ENCODE results near the gene TMCC2.

DNA sequence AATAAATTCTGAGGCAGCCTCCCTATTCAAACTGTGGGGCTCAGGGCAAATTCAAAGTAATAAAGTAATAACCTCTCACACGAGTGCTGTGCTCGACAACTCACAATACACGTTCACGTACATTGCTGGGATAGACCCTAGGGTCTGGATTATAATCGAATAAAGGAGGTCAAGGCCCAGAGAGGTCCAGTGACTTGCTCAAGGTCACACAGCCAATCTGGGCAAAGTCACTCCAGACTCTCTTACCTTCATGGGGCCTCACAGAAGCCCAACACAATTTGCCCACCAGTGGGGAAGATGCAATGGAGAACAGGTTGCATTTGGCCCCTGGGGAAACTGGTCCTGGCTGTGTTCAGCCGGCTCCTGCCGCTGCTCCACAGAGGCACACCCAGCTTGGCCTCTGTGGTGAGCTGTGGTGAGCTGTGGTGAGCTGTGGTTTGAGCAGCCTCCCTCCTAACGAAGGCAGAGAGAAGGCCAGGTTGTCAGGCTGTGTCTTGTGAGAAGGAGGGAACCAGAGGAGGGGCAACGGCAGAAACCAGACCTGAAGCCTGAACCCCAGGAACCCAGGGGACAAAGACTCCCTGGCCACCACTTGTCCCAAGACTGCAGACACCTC, 58.7 kb downstream of the TMCC2 start:
- TF ChIP-seq, protein P1, sequence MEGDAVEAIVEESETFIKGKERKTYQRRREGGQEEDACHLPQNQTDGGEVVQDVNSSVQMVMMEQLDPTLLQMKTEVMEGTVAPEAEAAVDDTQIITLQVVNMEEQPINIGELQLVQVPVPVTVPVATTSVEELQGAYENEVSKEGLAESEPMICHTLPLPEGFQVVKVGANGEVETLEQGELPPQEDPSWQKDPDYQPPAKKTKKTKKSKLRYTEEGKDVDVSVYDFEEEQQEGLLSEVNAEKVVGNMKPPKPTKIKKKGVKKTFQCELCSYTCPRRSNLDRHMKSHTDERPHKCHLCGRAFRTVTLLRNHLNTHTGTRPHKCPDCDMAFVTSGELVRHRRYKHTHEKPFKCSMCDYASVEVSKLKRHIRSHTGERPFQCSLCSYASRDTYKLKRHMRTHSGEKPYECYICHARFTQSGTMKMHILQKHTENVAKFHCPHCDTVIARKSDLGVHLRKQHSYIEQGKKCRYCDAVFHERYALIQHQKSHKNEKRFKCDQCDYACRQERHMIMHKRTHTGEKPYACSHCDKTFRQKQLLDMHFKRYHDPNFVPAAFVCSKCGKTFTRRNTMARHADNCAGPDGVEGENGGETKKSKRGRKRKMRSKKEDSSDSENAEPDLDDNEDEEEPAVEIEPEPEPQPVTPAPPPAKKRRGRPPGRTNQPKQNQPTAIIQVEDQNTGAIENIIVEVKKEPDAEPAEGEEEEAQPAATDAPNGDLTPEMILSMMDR (IDR thresholded peaks at IDR 0.05): no peak
- no peak for TF ChIP-seq ZFX (IDR thresholded peaks at IDR 0.05; ENCODE audit: borderline replicate concordance)
